ES-I3 (cell line): Measurements from ENCODE around the gene HRCT1.
A peak's percentile ranks its signal among the peaks of the same experiment; 100 is the strongest.

ENCODE experiments used
- H3K36me3 ChIP-seq: 2 replicates; pipeline ENCODE4 v1.6.1; 2013; ENCODE audit warnings: mild to moderate bottlenecking, low read length, control low read depth, moderate library complexity; ENCODE audit not compliant: insufficient read depth
- H3K4me1 ChIP-seq: 2 replicates; pipeline ENCODE4 v1.6.1; 2013; ENCODE audit warnings: mild to moderate bottlenecking, control low read depth, low read length; ENCODE audit not compliant: insufficient read depth
- H3K9ac ChIP-seq: 2 replicates; pipeline ENCODE4 v1.6.1; 2013; ENCODE audit warnings: low read depth, mild to moderate bottlenecking, low read length, moderate library complexity
- H3K9me3 ChIP-seq: 2 replicates; pipeline ENCODE4 v1.6.1; 2013; ENCODE audit warnings: mild to moderate bottlenecking, low read length, moderate library complexity; ENCODE audit not compliant: control insufficient read depth, insufficient read depth

Gene HRCT1

DNA sequence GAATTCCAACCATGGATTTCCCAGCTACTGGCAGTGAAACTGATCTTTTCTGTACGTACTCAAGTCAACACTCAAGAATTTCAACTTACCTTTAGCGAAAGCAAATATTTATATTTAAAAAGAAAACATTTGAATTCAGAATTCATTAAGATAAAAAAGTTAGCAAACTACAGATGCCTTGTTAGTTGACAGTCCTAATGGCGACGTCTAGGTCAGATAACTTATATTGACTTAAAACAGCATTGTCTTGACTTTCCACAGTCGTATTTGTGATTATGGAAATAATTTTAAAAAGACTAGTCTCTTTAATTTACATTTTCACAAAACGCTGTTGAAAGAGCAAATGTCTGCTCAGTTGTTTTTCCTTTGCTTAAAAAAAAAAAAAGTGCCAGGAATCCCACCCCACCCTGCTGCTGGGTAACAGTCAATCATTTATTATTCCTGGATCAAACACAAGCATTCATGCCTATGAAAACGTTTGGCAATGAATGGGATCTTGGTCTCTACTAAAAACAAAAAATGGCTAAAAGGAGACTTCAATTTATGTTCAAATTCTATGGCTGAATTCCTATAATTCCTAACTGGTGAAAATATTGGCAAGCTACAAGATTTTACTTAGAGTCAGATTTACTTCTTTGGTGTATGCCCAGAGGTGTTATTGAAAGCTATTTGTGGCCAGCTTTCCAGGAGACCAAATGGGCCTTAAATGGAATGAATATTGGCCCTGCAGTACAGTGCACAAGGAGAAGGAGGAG is 29.9 kb downstream of the HRCT1 start:
- no peaks in the 10 kb centered on the region for H3K9me3 ChIP-seq
- no peak overlapping the region for H3K9ac ChIP-seq
- no peaks in the 10 kb centered on the region for H3K4me1 ChIP-seq
- H3K36me3 ChIP-seq: no peaks in the 10 kb centered on the region

DNA sequence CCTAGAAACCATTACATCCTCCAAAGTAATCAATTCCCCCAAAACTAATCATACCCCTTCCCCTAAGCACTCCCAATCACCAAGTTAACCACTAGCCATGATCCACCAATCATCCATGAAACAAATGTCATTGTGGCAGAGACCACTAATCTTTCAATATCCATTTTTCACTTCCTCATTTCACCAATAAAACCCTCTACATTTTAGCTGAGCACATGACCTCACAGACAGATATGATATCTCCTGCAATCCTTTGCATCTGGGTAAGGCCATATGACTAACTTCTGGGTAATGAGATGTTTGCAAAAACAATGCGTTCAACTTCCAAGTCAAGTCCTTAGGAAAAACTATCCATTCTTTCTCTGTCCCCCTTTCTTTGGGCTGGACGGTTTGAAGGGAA is 31.2 kb downstream of the HRCT1 start:
- H3K4me1 ChIP-seq: no peaks in the 10 kb centered on the region
- H3K9ac ChIP-seq: no peak overlapping the region
- no peaks in the 10 kb centered on the region for H3K9me3 ChIP-seq
- H3K36me3 ChIP-seq: no peaks in the 10 kb centered on the region

DNA sequence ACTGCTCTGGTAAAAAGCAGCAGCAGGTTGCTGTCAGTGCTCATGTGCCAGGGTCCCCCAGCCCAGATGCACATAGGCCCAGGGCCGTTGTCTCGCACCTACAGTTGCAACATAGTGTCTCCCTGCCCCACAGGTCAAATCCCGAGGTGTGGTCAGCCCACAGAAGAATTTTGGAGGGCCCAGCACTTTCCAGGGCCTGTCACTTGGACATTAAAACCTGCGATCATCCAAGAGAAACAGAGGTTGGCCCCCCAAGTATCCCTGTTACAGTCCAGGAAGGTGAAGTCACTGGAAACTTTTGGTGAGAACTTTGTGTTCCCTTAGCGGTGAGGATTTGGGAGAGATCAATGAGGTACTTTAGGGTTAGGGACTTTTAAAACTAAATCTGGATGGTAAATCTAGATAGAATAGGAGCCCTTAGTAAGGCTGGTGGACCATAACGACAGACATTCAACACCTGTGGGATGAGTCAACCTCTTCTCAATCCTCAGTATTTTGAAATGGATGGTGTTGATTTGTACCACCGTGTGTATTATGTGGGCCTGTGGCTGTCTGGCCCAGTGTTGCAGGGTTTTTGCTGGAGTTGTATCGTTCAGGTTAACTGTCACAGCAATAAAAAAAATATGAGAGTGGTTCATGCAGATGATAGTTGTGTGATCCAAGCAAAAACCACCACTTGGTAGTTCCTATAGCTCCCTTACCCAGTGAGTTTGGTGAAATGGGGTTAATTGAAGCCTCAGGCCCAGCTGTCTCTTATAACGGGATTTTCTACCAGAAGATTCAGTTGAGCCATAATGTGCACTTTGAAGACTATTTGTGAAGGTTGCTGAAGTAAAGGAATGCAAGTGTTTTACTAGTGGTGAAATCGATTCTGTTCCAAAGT is 32.7 kb downstream of the HRCT1 start:
- Histone ChIP-seq H3K9me3 (no peaks in the 10 kb centered on the region), H3K4me1 (no peaks in the 10 kb centered on the region), H3K36me3 (no peaks in the 10 kb centered on the region), H3K9ac (no peak overlapping the region)

DNA sequence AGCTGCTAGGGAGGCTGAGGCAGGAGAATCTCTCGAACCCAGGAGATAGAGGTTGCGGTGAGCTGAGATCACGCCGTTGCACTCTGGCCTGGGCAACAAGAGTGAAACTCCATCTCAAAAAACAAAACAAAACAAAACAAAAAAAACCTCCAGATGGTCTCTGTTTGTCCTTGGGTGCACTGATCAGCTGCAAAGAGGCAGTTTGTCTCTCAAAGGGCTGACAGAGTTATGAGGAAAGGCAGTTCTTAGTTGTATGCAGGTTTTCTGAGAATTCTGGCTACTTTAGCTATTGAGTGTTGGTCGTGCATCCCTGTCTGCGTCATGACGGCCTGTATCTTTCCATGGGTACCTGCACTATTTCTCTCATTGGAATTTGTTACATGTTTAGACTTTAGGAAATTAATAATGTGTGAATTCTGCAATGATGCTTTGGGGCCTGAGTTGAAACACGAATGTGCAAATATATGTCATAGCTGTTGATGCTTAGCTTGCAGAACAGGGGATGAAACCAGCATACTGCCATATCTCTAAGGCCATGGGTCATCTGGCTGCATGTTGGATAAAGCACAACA is 33.8 kb downstream of the HRCT1 start:
- Histone ChIP-seq H3K9me3 (no peaks in the 10 kb centered on the region), H3K9ac (no peak overlapping the region), H3K36me3 (no peaks in the 10 kb centered on the region), H3K4me1 (no peaks in the 10 kb centered on the region)

DNA sequence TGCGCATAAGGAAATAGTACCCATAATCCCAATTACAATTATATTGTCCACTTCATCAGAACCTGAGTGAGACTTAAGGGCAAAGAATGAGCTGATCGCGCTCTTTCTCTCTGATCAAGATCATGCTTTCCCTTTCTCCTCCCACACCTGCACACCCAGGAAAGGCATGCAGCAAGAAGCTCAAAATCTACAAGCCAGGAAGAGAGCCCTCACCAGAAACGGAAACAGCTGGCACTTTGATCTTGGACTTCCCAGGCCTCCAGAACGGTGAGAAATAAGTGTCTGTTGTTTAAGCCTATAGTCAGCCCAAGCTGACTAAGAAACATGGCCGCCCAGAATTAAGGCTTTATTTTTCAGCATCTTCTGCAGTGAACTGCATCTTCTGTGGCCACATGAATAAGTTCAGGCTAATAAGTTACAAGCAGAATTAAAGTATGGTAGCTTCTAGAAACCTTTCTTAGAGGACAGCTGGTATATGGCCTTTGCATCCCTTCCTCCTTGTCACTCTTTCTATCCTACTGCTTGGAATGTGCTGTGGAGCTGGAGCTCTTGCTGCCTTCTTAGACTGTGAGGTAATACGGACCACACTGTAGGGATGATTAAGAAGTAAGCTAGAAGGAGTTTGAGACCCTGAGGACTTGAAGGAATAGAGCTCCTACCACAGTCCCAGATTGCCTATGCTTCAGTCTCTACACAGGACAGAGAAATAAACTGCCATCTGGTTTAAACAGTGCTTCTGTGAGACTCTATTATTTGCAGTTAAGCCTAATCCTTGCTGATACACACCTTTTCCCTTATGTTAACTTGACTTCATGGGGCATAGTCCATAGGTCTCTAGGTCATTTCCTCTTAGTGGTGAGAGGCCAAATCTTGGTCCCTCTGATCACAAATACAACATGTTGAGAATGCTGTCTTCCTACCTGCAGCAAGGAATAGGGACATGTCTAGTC is 34.7 kb downstream of the HRCT1 start:
- Histone ChIP-seq H3K4me1 (no peaks in the 10 kb centered on the region; the same call in 1 of the 2 replicates), H3K9me3 (no peaks in the 10 kb centered on the region), H3K36me3 (no peaks in the 10 kb centered on the region), H3K9ac (no peak overlapping the region)

DNA sequence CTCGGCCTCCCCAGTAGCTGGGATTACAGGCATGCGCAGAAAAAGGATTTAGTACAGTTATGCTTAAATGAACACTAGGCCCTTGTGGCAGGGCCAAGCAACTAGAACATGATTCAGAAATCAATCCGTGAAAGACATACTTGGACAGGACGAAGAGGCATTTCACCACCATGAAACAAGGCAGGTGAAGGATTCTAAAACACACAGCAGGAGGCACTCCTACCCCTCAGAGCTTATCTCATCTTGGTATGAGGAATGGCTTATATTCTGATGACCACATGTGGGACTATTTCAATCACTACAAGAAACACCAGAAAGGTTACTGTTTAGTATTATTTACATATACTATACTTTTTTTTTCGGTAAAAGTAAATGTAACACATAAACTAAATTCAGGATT is 36.3 kb downstream of the HRCT1 start:
- Histone ChIP-seq H3K9ac (no peak overlapping the region), H3K36me3 (no peaks in the 10 kb centered on the region), H3K4me1 (no peaks in the 10 kb centered on the region; the same call in 1 of the 2 replicates), H3K9me3 (no peaks in the 10 kb centered on the region)

DNA sequence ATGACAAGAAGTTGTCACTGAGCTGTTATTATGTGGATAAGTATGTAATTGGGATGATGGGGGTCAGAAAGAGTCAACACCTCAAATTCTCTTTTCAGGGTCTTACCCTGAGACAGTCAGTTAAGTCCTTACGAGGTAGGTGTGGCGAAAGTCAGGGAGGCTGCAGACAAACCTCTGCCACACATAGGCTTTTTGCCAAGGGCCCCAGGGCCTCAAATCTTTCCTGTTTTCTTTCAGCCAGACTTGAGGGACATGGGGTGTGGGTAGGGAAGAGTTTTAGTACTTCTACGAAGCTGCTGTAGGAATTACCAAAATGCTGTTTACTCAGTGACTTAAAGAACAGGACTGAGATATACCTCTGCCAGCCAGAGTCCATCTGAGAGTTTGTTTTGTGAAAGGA is 38.2 kb downstream of the HRCT1 start:
- Histone ChIP-seq H3K9ac (no peak overlapping the region), H3K36me3 (no peaks in the 10 kb centered on the region), H3K4me1 (peaks cover 1% of the 10 kb centered on the region; the same call in 1 of the 2 replicates), H3K9me3 (no peaks in the 10 kb centered on the region)

DNA sequence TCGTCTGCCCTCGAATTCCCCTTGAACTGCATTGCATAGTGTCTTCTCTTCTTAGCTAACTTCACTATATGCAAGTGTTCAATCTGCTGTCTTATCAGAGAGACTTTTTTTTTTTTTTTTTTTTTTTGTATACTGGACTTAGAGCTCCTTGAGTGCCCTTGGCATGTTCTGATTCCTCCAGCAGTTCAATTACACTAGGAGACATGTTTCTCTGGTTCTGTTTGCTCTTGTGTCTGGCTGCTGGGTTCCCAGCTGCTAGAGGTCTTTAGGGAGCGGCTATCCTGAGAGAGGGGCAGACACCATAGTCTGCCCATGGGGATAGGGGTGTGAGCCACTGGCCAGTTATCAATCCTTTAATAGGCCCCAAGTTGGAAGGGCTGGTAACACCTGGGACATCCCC is 38.8 kb downstream of the HRCT1 start:
- no peaks in the 10 kb centered on the region for H3K36me3 ChIP-seq
- H3K4me1 ChIP-seq: peaks cover 7% of the 10 kb centered on the region; the same call in 1 of the 2 replicates
- H3K9me3 ChIP-seq: no peaks in the 10 kb centered on the region
- H3K9ac ChIP-seq: no peak overlapping the region

DNA sequence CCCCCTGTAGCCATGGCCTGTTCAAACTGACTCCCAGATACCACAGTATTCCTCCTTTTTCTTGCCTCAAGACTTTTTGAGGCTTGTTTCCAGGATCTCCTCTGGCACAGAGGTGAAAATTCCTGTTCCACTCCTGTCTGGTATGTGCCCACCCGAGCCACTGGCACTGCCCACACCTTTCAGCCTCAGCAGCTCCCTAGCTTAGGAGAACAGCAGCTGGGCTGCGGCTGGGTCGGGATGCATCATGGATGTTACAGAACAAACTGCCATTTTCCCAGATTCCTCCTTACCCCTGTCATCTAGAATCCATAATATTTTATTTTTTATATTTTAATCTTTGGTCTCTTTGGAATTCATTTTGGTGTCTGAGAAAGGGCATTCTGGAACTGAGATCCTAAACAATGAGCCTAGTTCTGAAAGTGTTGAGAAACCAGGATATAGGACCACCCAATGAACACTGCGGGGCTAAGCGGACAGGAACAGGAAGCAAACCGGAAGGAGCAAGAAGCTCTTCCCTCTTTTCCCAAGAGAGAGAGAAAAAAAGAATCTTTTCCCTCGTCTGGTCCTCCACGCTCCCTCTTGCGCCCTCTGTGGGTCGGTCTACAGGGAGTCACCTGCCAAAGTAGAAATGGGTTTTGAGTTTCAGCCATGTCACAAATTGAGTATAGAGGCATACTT is 39.5 kb downstream of the HRCT1 start:
- H3K4me1 ChIP-seq: peaks cover 7% of the 10 kb centered on the region; the same call in 1 of the 2 replicates
- H3K9ac ChIP-seq: peak overlapping the region; percentile 39; the same call in 1 of the 2 replicates
- no peaks in the 10 kb centered on the region for H3K36me3 ChIP-seq
- H3K9me3 ChIP-seq: no peaks in the 10 kb centered on the region

DNA sequence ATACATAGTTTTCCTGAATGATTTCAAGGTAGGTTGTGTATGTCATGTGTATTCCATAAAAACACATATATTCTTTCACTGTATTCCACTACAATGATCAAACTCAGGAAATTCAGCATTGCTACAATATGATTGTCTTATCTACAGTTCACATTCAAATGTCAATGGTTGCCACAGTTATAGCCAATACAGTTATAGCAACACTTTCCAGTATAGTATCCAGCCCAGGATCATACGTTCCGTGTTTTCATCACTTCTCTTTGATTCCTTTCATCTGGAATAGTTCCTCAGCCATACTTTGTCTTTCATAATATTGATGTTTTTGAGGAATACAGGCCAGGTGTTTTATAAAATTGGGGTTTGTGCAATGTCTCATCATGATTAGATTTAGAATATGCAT is 42.4 kb downstream of the HRCT1 start:
- Histone ChIP-seq H3K9me3 (no peaks in the 10 kb centered on the region), H3K4me1 (peaks cover 7% of the 10 kb centered on the region; the same call in 1 of the 2 replicates), H3K9ac (no peak overlapping the region), H3K36me3 (no peaks in the 10 kb centered on the region)

DNA sequence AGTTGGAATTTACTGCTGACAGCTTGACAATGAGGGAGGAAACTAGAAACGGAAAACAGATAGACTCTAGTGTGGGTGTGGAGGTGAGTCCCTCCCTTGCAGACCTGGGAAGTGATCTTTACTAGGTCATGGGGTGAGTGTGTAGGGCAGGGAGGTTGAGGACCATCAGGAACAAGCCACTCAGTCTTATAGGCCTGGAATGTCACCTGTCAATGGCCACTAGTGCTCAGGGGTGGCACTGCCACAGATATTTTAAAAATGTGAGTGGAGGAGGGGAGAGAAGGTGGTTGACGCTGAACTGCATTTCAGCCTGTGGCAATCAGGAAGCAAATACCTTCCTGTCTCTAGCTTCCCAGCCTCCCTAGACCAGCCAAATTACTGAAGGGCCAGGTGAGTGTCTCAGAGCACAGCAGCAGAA is 42.9 kb downstream of the HRCT1 start:
- Histone ChIP-seq H3K4me1 (peaks cover 7% of the 10 kb centered on the region; the same call in 1 of the 2 replicates), H3K9me3 (no peaks in the 10 kb centered on the region), H3K36me3 (no peaks in the 10 kb centered on the region), H3K9ac (no peak overlapping the region)

DNA sequence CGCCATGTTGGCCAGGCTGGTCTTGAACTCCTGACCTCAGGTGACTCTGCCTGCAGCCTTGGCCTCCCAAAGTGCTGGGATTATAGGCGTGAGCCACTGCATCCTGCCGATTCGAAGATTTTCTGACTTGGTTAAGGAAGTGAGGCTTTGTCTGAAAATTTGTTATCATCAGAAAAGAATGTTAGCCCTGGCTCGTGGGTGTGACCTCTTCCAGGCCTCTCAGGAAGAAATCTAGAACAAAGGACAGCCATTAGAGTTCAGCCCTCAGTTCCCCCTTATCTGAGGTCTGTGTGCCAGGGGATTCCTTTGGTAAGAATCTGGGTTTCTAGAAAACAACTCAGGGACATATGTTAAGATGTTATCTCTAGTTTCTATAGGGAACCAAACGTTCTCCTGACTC is 45.7 kb downstream of the HRCT1 start:
- Histone ChIP-seq H3K9me3 (no peaks in the 10 kb centered on the region), H3K36me3 (no peaks in the 10 kb centered on the region), H3K9ac (no peak overlapping the region), H3K4me1 (0 out of 2 replicates have a peak, but pooled peaks cover 7% of the 10 kb centered on the region)

DNA sequence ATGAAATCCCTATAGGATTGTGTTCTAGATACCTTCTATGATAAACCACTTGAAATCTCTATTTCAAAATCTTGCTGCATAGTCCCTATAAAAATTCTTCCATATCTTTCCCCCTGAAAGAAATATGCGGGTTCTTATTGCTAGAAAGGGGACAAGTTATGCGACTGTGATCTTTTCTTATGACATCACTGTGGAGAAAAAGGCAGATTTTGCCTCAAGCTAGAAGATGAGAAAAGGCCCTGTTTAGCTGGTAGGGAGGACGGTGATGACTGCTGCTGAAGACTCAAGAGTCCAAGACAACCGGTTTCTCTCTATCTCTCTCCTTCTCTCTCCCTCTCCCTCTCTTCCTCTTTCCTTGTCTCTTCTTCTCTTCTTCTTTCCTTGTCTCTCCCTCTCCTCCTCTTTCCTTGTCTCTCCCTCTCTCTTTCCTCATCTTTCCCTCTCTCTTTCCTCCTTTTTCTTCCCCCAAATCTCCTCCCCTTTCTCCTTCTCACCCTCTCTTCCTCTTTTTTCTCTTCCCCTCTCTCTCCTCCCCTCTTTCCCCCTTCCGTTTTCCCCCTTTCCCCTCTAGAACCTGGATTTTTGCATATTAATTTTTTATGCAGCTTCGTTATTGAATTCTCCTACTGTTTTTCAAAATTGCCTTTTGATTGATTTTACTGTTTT is 46.7 kb downstream of the HRCT1 start:
- H3K36me3 ChIP-seq: no peaks in the 10 kb centered on the region
- H3K9me3 ChIP-seq: no peaks in the 10 kb centered on the region

More for the DNA sequence above, 46.7 kb downstream of the HRCT1 start:
- H3K4me1 ChIP-seq: 0 out of 2 replicates have a peak, but pooled peaks cover 7% of the 10 kb centered on the region
- no peak overlapping the region for H3K9ac ChIP-seq
